ENCODE data around the gene FCRLB. TPM values are rescaled to one million over a fixed set of nuclear protein-coding genes. Genes with fewer than 3 reads are reported as not detected.

FCRLB gene
- total RNA-seq, 1 experiment from 2014 or later = 0.41 TPM

- intact Hi-C loops (cut with micrococcal nuclease; ENCODE audit: unreplicated experiment) (no loop called here), in situ Hi-C loops (cut with HindIII; ENCODE audit: low pct_unique_long_range_greater_than_20kb, low sequenced_read_pairs) (loop anchor here (25.0 kb wide), 1 partner anchor 189 kb away; the partner anchor contains the start of gene FCGR3A)
- H3K4me3 ChIP-seq (ENCODE audit: low read depth in 2 of 2, low read length in 2 of 2) = peak overlapping the region; percentile 56 to 89
- peaks cover 6% of the 10 kb centered on the region; the same call in 1 of the 2 replicates for H3K4me1 ChIP-seq (ENCODE audit: control insufficient read depth, insufficient read depth, low read length)
- no peak for DNase-seq (ENCODE audit: low read depth, low spot score)
- TF ChIP-seq POLR2AphosphoS5 (IDR thresholded peaks at IDR 0.05; ENCODE audit: low read depth, low read length) (no peak), CTCF (IDR thresholded peaks at IDR 0.05) (peak; percentile 28), SIN3A (IDR thresholded peaks at IDR 0.05; ENCODE audit: borderline replicate concordance, insufficient read depth, low read depth, low read length) (no peak), TCF7L2 (IDR thresholded peaks at IDR 0.05; ENCODE audit: low read depth, low read length) (peak; percentile 73), REST (IDR thresholded peaks at IDR 0.05; ENCODE audit: insufficient read depth in 1 of 2, low read depth in 2 of 2, low read length in 1 of 2) (no peak)
- no peaks in the 10 kb centered on the region; the same call in 1 of the 2 replicates for H3K36me3 ChIP-seq (ENCODE audit: control insufficient read depth, insufficient read depth, low read length)
- no peaks in the 10 kb centered on the region for H3K9me3 ChIP-seq (ENCODE audit: control insufficient read depth, insufficient read depth, low read depth, low read length)
- no peaks in the 10 kb centered on the region for H3K27me3 ChIP-seq (ENCODE audit: control insufficient read depth, insufficient read depth, low read length)
- CTCF ChIA-PET = interaction anchor here (1.4 to 2.4 kb wide), 2 partner anchors 12 to 15 kb away, joined by 4 to 9 read pairs; no protein-coding TSS in a partner anchor
- POLR2A ChIA-PET = no interaction called here
- no TSS peak for BruUV-seq (replicated peaks)
- peak overlapping the region; percentile 68 for H3K27ac ChIP-seq (ENCODE audit: low read length)
- peak; percentile 70 for ATAC-seq
Measured at GRCh38 chr1:161725908-161726472, 4.6 kb downstream of the FCRLB start.

GRCh38 chr1:161726473-161727255 is 5.3 kb downstream of the FCRLB start:
- Histone ChIP-seq H3K9me3 (ENCODE audit: control insufficient read depth, insufficient read depth, low read depth, low read length) (no peaks in the 10 kb centered on the region), H3K27ac (ENCODE audit: low read length) (peak overlapping the region; percentile 75), H3K27me3 (ENCODE audit: control insufficient read depth, insufficient read depth, low read length) (no peaks in the 10 kb centered on the region), H3K4me3 (ENCODE audit: low read depth in 2 of 2, low read length in 2 of 2) (peak overlapping the region; percentile 56 to 89), H3K36me3 (ENCODE audit: control insufficient read depth, insufficient read depth, low read length) (no peaks in the 10 kb centered on the region; the same call in 1 of the 2 replicates), H3K4me1 (ENCODE audit: control insufficient read depth, insufficient read depth, low read length) (peaks cover 6% of the 10 kb centered on the region; the same call in 1 of the 2 replicates)
- TF ChIP-seq CTCF (IDR thresholded peaks at IDR 0.05) = no peak
- peak in 1 of 2 experiments; percentile 5; a peak in 1 of 4 replicates for TF ChIP-seq REST (IDR thresholded peaks at IDR 0.05; ENCODE audit: insufficient read depth in 1 of 2, low read depth in 2 of 2, low read length in 1 of 2)
- TF ChIP-seq TCF7L2 (IDR thresholded peaks at IDR 0.05; ENCODE audit: low read depth, low read length) = no peak
- peak; percentile 65; the same call in 1 of the 2 replicates for TF ChIP-seq POLR2AphosphoS5 (IDR thresholded peaks at IDR 0.05; ENCODE audit: low read depth, low read length)
- TF ChIP-seq SIN3A (IDR thresholded peaks at IDR 0.05; ENCODE audit: borderline replicate concordance, insufficient read depth, low read depth, low read length) = 0 out of 2 replicates have a peak, but pooled peaks have one; percentile 61
- intact Hi-C loops (cut with micrococcal nuclease; ENCODE audit: unreplicated experiment) (no loop called here), in situ Hi-C loops (cut with HindIII; ENCODE audit: low pct_unique_long_range_greater_than_20kb, low sequenced_read_pairs) (loop anchor here (25.0 kb wide), 1 partner anchor 189 kb away; the partner anchor contains the start of gene FCGR3A)
- no TSS peak for BruUV-seq (replicated peaks)
- peak; percentile 84 for ATAC-seq
- CTCF ChIA-PET = interaction anchor here (0.6 to 2.4 kb wide), 4 partner anchors 11 to 242 kb away, joined by 3 to 9 read pairs (median 4); partner anchors contain the start of gene DUSP12
- no peak for DNase-seq (ENCODE audit: low read depth, low spot score)
- POLR2A ChIA-PET = no interaction called here

Measured in Panc1 (cell line).